Endodermal cell (in vitro differentiated cells): Measurements from ENCODE around the gene OMA1. TPM values are rescaled to one million over a fixed set of nuclear protein-coding genes. Genes with fewer than 3 reads are reported as not detected.
A peak's percentile ranks its signal among the peaks of the same experiment; 100 is the strongest.

Experiments used
- DNase-seq: peaks from one replicate; pipeline ENCODE4 v3.0.0-alpha.2; 2017
- H3K27ac ChIP-seq: 2 replicates; pipeline ENCODE4 v1.5.1; 2013; ENCODE audit warnings: mild to moderate bottlenecking, low read depth, low read length, moderate library complexity
- H3K27me3 ChIP-seq: 2 replicates; pipeline ENCODE4 v1.6.1; 2013; ENCODE audit warnings: mild to moderate bottlenecking, low read length, moderate library complexity; ENCODE audit not compliant: insufficient read depth, control insufficient read depth, poor library complexity, severe bottlenecking
- H3K36me3 ChIP-seq: 2 replicates; pipeline ENCODE4 v1.7.0; 2013; ENCODE audit warnings: mild to moderate bottlenecking, low read length, moderate library complexity; ENCODE audit not compliant: control insufficient read depth, insufficient read depth
- H3K4me1 ChIP-seq: one replicate; pipeline ENCODE4 v1.7.0; 2013; ENCODE audit warnings: low read length; ENCODE audit not compliant: control insufficient read depth, insufficient read depth
- H3K4me3 ChIP-seq: 2 replicates; pipeline ENCODE4 v1.5.1; 2013; ENCODE audit warnings: mild to moderate bottlenecking, low read length, moderate library complexity
- H3K9ac ChIP-seq: 2 replicates; pipeline ENCODE4 v1.6.1; 2013; ENCODE audit warnings: mild to moderate bottlenecking, low read length, moderate library complexity; ENCODE audit not compliant: poor library complexity, severe bottlenecking; ENCODE audit errors: extremely low read depth
- H3K9me3 ChIP-seq: 2 replicates; pipeline ENCODE4 v1.6.1; 2013; ENCODE audit warnings: mild to moderate bottlenecking, low read length, moderate library complexity; ENCODE audit not compliant: control insufficient read depth
- H3K27ac Mint-ChIP-seq: 2 replicates; pipeline ENCODE4 v1.8.0; 2020; ENCODE audit warnings: mixed read lengths
- H3K27me3 Mint-ChIP-seq: 2 replicates; pipeline ENCODE4 v1.8.0; 2021; ENCODE audit warnings: mild to moderate bottlenecking, mixed read lengths; ENCODE audit not compliant: insufficient read depth
- H3K36me3 Mint-ChIP-seq: 2 replicates; pipeline ENCODE4 v1.8.0; 2020; ENCODE audit warnings: low read depth, mixed read lengths
- H3K4me1 Mint-ChIP-seq: 2 replicates; pipeline ENCODE4 v1.8.0; 2020; ENCODE audit warnings: mixed read lengths
- H3K4me3 Mint-ChIP-seq: 2 replicates; pipeline ENCODE4 v1.8.0; 2020; ENCODE audit warnings: mild to moderate bottlenecking, moderate library complexity, mixed read lengths
- H3K9me3 Mint-ChIP-seq: 2 replicates; pipeline ENCODE4 v1.8.0; 2020; ENCODE audit warnings: mild to moderate bottlenecking, mixed read lengths
- WGBS, 2 experiments: methylation state at CpG; one replicate each; pipeline versions ENCODE4 v1.1.5 to v1.1.7; 2013; ENCODE audit warnings: missing lambda C conversion rate in 2 of 2, mixed read lengths in 1 of 2; ENCODE audit not compliant: insufficient coverage in 1 of 2, insufficient read length in 1 of 2; 5-methylcytosine and 5-hydroxymethylcytosine counted together
- total RNA-seq, 2 donors: library from RNA; stranded (reverse); fragmentation: NEBNext Ultra II Directional in 1 of 2; extraction: Animal tissue kit (Norgen Biotek cat#: 25700) in 1 of 2; gene quantifications; 2 replicates in 1 of 2; 3 replicates in 1 of 2; pipeline ENCODE4 v1.2.1, GENCODE V29; 2021
- TF ChIP-seq, protein P1 (sequence below): fragments of 200-600 bp; sonication (generic); conservative IDR thresholded peaks from 2 replicates; pipeline ENCODE4 v1.5.0; 2021; ENCODE audit warnings: antibody characterized with exemption, mild to moderate bottlenecking

OMA1 gene
- total RNA-seq, 2 donors from 2014 or later: 13.0 to 18.4 TPM

- Mint-ChIP-seq H3K27me3 (peaks cover 52% of the 10 kb centered on the region), H3K27ac (no peak within 1 kb of the TSS), H3K36me3 (no peaks in the 10 kb centered on the region), H3K4me3 (peak within 1 kb of the TSS; percentile 49), H3K9me3 (peaks cover 5% of the 10 kb centered on the region), H3K4me1 (peaks cover 26% of the 10 kb centered on the region)
- peaks cover 55% of the 10 kb centered on the region for H3K27me3 ChIP-seq
- H3K27ac ChIP-seq: no peak within 1 kb of the TSS
- H3K9ac ChIP-seq: no peak within 1 kb of the TSS
- H3K36me3 ChIP-seq: no peaks in the 10 kb centered on the region
- TF ChIP-seq, protein P1, sequence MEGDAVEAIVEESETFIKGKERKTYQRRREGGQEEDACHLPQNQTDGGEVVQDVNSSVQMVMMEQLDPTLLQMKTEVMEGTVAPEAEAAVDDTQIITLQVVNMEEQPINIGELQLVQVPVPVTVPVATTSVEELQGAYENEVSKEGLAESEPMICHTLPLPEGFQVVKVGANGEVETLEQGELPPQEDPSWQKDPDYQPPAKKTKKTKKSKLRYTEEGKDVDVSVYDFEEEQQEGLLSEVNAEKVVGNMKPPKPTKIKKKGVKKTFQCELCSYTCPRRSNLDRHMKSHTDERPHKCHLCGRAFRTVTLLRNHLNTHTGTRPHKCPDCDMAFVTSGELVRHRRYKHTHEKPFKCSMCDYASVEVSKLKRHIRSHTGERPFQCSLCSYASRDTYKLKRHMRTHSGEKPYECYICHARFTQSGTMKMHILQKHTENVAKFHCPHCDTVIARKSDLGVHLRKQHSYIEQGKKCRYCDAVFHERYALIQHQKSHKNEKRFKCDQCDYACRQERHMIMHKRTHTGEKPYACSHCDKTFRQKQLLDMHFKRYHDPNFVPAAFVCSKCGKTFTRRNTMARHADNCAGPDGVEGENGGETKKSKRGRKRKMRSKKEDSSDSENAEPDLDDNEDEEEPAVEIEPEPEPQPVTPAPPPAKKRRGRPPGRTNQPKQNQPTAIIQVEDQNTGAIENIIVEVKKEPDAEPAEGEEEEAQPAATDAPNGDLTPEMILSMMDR: peak; percentile 28
- DNase-seq: peak; percentile 92
- H3K4me1 ChIP-seq: peaks cover 19% of the 10 kb centered on the region
- H3K9me3 ChIP-seq: no peaks in the 10 kb centered on the region
- H3K4me3 ChIP-seq: no peak within 1 kb of the TSS
- WGBS, 2 experiments: 12 to 16% methylated on average over 43 to 107 of the region's 107 CpGs
Measured at GRCh38 chr1:58576727-58577653, 30.5 kb upstream of the OMA1 start, which contains the start of gene TACSTD2. Gene TACSTD2 (minus strand): TSS chr1:58577252. CDS start chr1:58577156, 96 bp downstream.

DNA sequence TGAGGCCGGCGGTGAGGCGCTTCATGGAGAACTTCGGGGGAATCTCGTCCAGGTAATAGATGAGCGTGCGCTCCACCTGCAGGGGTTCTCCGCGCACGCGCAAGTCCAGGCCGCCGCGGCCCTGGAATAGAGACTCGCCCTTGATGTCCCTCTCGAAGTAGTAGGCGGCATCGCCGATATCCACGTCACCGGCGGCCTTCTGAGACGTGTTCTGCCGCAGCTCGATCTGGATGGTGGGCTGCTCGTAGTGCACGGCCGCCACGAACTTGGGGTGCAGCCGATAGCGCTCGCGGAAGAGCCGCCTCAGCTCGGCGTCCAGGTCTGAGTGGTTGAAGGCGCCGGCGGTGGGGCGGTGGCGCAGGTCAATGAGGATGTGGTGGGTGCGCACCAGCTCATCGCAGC, 29.8 kb upstream of the OMA1 start:
- no peak overlapping the region for H3K27ac ChIP-seq
- peaks cover 55% of the 10 kb centered on the region for H3K27me3 ChIP-seq
- H3K9ac ChIP-seq: no peak overlapping the region
- H3K4me1 ChIP-seq: peaks cover 21% of the 10 kb centered on the region
- TF ChIP-seq, protein P1: no peak
- H3K4me3 ChIP-seq: no peak overlapping the region
- Mint-ChIP-seq H3K36me3 (no peaks in the 10 kb centered on the region), H3K27me3 (peaks cover 52% of the 10 kb centered on the region), H3K9me3 (peaks cover 5% of the 10 kb centered on the region), H3K4me3 (peak overlapping the region; percentile 49), H3K4me1 (peaks cover 33% of the 10 kb centered on the region), H3K27ac (no peak overlapping the region)
- H3K36me3 ChIP-seq: no peaks in the 10 kb centered on the region
- no peaks in the 10 kb centered on the region for H3K9me3 ChIP-seq
- WGBS, 2 experiments: 17 to 25% methylated on average over 20 to 43 of the region's 43 CpGs
- no peak for DNase-seq

- H3K27ac ChIP-seq: no peak overlapping the region
- Mint-ChIP-seq H3K36me3 (no peaks in the 10 kb centered on the region), H3K27me3 (peaks cover 52% of the 10 kb centered on the region), H3K4me1 (peaks cover 34% of the 10 kb centered on the region), H3K4me3 (peak overlapping the region; percentile 49), H3K27ac (no peak overlapping the region), H3K9me3 (peaks cover 5% of the 10 kb centered on the region)
- peaks cover 55% of the 10 kb centered on the region for H3K27me3 ChIP-seq
- no peak overlapping the region for H3K4me3 ChIP-seq
- no peak overlapping the region for H3K9ac ChIP-seq
- H3K36me3 ChIP-seq: no peaks in the 10 kb centered on the region
- no peaks in the 10 kb centered on the region for H3K9me3 ChIP-seq
- DNase-seq: no peak
- 58 to 77% methylated on average over 13 to 32 of the region's 32 CpGs for WGBS, 2 experiments
- H3K4me1 ChIP-seq: peaks cover 21% of the 10 kb centered on the region
- TF ChIP-seq, protein P1: no peak
Measured at GRCh38 chr1:58575551-58576324, 29.2 kb upstream of the OMA1 start.
